HG03175 (cell line): ENCODE results near the gene KDM4C.

ENCODE experiments used
- ATAC-seq: cut with Tn5 transposase; IDR thresholded peaks from one replicate; pipeline ENCODE4 v1.9.1; 2021; ENCODE audit warnings: mild to moderate bottlenecking, moderate library complexity; ENCODE audit not compliant: unreplicated experiment

The KDM4C gene

GRCh38 chr9:6960777-6961176 lies 203.0 kb downstream of the KDM4C start:
- peak; percentile 69 for ATAC-seq

DNA sequence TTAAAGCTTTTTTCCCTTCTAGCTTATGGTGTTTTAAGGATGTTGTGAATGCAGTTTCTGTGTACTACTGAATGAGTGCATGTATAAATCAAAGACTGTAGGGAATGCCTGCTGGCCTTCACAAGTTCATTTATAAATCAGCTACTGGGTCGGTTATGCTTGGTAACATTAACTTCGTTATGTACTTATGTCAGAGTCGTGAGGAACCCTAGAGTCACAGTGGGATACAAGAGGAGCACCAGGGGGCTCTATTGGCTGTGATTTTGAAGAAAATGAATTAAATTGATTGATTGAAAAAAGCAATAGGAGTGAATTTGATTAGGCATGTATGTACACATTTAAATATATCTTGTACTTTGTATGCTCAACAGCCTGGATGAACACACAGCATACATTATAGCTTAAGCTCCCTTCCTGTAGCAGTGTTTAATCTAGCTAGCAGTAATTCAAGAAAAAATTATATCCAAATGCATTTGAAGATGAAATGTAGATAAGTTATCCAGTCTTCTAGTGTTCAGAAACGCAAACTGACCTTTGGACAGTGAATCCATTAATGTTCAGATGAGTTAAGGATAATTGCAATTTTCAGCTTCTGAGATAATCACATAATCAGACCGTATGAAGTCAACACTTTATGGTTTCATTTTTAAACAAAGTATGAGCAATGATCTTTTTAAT lies 204.2 kb downstream of the KDM4C start:
- no peak for ATAC-seq

DNA sequence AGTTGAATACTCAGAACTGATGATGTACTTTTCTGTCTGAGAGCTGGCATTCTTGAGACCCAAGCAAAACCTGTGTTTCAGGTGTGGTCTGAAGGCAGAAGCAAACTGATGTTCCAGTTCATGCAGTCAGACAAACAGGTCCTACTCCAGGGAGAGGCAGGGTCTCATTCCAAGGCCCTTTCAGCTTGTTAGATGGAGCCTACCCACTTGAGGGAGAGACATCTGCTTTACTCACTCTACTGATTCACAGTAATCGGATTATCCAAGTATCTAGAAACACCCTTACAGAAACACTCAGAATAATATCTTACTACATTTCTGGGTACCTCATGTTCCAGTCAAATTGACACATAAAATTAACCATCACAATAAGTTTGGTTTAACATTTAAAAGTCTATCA lies 207.8 kb downstream of the KDM4C start:
- ATAC-seq, result no peak

- ATAC-seq, result no peak
These were observed 210.5 kb downstream of the KDM4C start for GRCh38 chr9:6968271-6968670.

DNA sequence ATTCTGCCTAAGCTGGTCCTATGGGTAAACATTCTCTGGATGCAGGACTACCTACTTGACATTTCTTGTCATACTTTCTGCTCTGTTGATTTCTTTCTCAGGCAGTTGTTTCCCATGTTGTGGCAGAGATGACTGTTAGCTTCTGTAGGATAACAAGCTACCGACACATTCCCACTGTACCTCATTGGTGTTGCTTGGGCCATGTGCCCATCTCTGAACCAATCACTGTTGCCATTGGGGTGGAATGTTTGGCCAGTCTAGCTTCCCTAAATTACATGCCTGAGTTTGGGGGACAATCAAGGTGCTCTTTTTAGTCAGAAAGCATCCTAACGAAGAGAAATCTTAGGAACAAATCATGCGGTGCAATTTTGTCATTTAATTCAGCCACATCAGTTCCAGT lies 212.0 kb downstream of the KDM4C start:
- no peak for ATAC-seq

- ATAC-seq, result no peak
These were observed 215.3 kb downstream of the KDM4C start for GRCh38 chr9:6973089-6973488.

DNA sequence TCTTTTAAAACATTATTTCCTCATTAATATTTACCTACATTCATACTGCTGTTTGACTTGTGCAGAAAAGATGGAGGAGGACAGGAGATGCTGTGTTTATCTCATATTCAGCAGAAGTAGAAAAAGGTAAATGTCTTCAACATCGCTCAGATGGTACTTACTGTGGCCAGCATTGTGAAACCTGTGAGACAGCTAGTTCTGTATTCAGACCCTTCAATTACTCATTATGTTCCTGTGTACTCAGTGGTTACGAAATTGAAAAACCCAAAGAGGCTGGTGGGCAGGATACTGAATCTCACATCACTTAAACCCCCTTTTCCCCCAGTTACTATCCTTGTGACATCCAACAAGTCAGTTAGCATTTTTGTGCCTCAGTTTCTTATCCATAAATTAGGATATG lies 216.0 kb downstream of the KDM4C start:
- peak; percentile 97 for ATAC-seq

DNA sequence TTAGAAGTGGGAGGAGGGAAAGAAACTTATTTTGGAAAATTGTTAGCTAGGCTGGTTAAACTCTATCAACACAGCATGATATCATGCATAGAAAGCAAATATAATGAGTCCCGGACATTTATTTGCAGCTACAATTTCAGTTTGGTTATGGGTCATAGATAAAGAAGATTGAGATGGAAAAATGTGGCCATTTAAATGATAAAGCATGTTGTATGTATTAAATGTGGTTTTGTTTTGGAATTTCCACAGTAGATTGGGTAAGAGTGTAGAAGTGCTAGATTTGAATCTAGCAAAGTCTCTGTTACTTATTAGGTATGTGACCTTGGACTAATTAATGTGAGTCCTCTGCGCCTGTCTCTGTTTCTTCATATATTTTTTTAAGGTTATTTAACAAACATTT lies 217.4 kb downstream of the KDM4C start:
- ATAC-seq, result no peak

- no peak for ATAC-seq
These were observed 220.0 kb downstream of the KDM4C start for GRCh38 chr9:6977761-6978160.

GRCh38 chr9:6978591-6978990 lies 220.8 kb downstream of the KDM4C start:
- no peak for ATAC-seq

DNA sequence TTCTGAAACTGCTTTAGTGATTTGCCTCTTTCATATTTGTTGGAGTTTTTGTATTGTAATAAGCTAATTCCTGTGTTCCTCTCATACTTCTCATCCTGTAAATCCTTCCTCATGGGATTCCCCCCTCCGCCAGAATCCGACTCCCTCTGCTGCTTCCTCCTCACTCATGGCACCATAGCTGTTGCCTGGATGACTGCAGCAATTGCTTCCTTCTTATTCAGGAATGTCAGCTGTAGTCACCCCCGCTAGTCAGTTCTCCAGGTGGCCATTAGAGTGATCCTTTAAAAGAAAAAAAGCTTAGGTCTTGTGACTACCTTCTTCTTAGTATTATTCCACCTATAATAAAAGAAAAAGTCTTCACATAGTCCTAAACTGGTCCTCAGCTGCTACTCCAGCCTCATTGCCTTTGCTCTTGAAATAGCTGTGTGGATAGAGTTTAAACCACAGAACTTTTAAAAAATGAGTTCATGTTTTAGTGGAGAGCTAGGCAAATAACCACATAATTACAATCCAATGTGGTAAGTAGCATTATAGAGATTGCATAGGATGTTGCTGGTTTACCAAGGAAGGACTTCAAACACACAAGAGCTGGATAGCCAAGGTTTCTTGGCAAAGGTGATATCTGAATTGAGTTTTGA lies 227.3 kb downstream of the KDM4C start:
- ATAC-seq, result no peak

DNA sequence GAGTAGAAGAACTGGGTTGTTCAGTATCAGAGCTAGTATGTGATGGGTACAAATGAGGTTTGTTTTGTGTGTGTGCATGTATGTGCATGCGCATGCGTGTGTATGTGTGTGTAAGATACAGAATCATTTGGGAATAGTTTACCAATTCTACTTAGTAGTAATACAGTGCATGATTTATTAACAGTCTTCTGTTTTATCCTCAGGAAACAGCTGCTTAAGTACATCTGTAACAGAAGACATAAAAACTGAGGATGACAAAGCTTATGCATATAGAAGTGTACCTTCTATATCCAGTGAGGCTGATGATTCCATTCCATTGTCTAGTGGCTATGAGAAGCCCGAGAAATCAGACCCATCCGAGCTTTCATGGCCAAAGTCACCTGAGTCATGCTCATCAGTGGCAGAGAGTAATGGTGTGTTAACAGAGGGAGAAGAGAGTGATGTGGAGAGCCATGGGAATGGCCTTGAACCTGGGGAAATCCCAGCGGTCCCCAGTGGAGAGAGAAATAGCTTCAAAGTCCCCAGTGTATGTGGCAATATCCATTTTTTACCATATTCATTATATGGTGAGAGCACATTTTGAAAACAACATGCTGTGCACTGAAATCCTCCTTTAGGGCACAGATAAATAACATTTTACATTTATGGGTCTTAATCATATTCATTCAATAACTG lies 228.5 kb downstream of the KDM4C start:
- no peak for ATAC-seq

DNA sequence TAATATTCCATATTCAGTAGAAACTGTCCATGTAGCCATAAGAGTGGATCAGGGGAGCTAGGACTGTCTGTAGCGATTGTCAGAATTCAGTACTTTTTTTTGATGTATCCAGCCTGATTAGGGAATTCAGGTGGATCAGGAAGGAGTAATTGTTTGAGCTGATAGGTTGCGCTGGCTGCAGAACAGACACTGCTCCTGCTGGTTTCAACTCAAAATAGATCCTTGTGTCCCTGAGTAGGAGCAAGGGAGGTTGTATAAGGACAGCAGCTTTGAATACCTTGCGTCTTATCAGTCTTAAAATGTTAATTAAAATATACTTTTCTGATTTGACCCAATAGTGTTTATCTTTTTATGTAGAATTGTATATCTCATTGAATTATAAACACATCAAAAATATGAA lies 229.6 kb downstream of the KDM4C start:
- no peak for ATAC-seq

DNA sequence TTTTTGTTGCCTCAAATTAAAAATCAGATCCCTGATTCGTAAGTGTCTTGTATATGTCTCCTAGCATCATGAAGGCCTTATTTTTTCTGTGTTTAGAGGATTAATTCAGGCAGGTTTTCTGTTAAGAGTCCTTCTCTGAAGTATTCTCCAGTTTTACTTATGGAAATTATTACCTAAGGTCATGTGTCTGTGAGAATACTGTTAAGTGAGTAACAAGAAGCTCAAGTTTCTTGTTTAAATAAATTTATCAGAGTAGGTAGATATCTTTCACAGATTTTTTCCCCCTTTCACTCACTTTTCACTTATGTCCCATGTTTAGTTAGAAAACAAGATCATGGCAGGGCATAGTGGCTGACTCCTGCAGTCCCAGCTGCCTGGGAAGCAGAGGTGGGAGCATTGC lies 233.6 kb downstream of the KDM4C start:
- no peak for ATAC-seq

DNA sequence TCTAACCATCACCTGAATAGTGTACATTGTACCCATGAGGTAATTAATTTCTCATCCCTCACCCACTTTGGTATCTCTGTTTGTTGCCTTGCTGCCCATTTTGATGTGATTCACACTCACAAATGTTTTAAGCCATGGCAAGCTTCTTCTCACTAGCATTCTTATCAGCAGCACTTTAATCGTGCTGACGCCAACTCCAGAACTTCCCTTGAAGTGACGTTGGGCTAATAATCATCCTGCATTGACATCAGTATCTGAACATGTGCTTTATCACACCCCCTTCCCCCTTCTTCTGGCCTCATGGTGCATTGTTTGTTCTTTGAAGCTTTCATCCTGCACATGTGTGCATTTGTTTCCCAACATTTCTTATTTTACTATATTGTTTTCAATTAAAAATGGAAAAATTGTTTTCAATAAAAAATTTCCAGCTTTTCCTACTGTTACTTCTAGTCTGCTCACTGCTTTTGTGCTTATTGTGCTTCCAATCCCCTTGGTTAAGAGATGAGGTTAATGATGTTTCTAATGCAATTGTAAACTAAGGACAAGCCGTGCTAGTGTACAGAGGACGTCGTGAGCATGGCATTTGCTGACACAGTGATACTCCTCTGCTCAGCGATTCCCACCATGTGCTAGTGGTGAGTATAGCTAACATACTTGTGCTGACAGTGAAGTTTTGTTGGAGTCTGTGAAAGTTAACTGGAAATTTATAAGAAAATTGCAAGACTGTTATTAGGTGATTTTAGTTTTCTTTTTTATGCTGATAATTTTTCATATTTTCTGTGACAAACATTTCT lies 238.5 kb downstream of the KDM4C start:
- no peak for ATAC-seq

DNA sequence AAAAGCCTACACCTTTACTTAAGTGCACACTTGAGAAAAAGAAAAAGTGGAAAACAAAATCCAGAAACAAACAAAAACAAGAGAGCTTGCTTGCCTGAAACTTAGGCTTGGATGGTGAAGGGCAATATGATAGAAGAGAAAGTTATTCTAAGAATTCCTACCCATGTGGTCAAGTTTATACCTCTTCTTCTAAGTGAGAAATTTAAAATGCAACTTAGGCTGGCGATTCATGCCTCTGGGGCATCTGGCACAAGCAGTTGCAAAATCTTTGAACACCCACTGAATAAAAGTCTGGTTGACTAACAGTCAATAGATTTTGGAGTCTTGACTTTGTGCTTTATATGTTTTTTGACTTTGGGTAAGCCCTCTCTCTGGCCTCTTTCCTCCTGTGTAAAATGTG lies 239.6 kb downstream of the KDM4C start:
- ATAC-seq, result no peak

DNA sequence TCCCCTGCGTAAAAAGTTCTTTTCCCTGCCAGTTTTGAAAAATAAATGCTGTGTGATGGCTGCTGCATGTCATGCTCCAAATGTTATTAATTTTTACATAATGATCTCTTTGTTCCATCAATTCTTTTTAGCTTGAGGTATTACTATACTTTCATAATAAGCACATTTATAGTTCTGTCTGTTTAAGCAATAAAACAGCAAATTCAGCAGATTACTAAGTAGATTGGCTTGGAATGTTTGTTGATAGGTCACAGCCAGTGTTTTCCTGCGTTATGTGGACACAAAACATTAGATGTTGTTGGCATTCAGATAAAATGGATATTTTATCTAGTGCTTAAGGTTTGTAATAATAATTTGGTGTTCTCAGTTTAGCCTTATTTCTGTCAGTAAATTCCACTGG lies 242.0 kb downstream of the KDM4C start:
- no peak for ATAC-seq

DNA sequence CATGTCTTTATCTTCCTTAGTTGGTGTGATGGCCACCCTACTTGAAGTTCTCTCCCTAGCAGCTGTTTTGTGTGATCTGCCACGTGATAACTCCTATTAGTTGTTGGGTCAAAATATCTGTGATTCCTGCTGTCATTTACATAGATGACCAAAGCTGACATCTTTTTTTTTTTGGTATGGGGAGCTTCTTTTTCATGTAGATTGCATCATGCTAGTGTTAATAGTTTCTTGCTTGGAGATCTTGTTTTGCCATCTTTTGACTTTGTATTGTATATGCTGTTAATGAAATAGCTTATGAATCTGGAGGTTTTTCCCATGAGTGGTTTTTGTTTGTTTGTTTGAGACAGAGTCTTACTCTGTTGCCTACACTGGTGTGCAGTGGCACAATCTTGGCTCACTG lies 243.8 kb downstream of the KDM4C start:
- ATAC-seq, result no peak

GRCh38 chr9:7003861-7004260 lies 246.1 kb downstream of the KDM4C start:
- no peak for ATAC-seq

DNA sequence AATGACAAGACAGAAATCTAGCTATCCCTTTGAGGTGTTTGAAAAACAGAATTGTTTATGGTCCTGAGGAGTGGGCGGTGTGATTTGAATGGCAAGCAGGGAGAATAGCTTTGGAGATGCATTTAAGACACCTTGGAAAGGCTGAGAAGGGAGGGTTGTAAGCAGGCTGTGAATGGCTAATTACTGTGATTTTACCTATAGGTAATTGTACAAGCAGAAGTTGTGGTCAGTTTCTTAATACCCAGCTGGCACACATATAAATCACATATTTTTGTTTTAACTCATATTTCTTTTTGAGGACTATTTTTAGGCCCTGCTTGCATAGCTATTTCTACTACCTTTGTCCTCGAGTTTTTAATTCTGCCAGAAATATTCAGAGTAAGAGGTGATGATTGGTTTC lies 248.6 kb downstream of the KDM4C start:
- no peak for ATAC-seq

- no peak for ATAC-seq
These were observed 250.6 kb downstream of the KDM4C start for GRCh38 chr9:7008411-7008810.

DNA sequence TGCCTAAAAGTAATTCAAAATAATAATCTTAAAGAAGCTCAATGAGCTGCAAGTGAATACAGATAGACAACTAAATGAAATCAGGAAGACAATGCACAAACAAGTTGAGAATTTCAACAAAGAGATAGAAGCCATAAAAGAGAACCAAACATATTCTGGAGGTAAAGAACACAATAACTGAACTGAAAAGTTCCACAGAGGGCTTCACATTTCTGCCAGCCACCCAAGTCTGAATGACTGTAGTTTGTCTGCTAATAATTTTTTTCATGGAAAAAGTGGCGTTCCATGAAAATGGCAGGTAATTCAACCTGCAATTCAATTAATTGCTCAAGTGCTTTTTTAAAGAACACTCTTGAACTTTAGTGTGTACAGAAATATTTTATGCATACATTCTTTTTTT lies 251.3 kb downstream of the KDM4C start:
- no peak for ATAC-seq
